Heart right ventricle (tissue), 16 donors: ENCODE data around the gene DOCK4. TPM values are rescaled to one million over a fixed set of nuclear protein-coding genes. Genes with fewer than 3 reads are reported as not detected.
A peak's percentile ranks its signal among the peaks of the same experiment; 100 is the strongest.

Experiments used
- ATAC-seq, 8 donors: fragments of 200-7000 bp; cut with Tn5 transposase; one replicate each; pipeline ENCODE4 v1.9.1; 2020; ENCODE audit warnings: mild to moderate bottlenecking in 8 of 8, moderate library complexity in 8 of 8, moderate number of reproducible peaks in 1 of 8
- DNase-seq, 2 donors: peaks; one replicate each; pipeline ENCODE4 v3.0.0-alpha.2; 2020
- H3K27ac ChIP-seq, 10 donors: fragments of 200-600 bp; sonication (generic) in 2 of 10; one replicate each; pipeline versions ENCODE4 v1.5.0 to v1.8.0; 2020 to 2022; ENCODE audit warnings: mild to moderate bottlenecking in 3 of 10
- H3K27me3 ChIP-seq, 7 donors: fragments of 200-600 bp; one replicate each; pipeline ENCODE4 v1.8.0; 2021 to 2022; ENCODE audit warnings: mild to moderate bottlenecking in 2 of 7
- H3K36me3 ChIP-seq, 9 donors: fragments of 200-600 bp; sonication (generic) in 1 of 9; one replicate each; pipeline versions ENCODE4 v1.5.0 to v1.8.0; 2020 to 2022; ENCODE audit warnings: mild to moderate bottlenecking in 2 of 9
- H3K4me1 ChIP-seq, 9 donors: fragments of 200-600 bp; sonication (generic) in 1 of 9; one replicate each; pipeline versions ENCODE4 v1.5.0 to v1.8.0; 2020 to 2022; ENCODE audit warnings: mild to moderate bottlenecking in 4 of 9
- H3K4me3 ChIP-seq, 10 donors: fragments of 200-600 bp; sonication (generic) in 2 of 10; one replicate each; pipeline versions ENCODE4 v1.5.0 to v1.8.0; 2020 to 2022; ENCODE audit warnings: mild to moderate bottlenecking in 7 of 10, moderate library complexity in 2 of 10
- H3K9me3 ChIP-seq, 11 donors: fragments of 200-600 bp in 10 of 11; sonication (generic) in 2 of 11; one replicate each; pipeline versions ENCODE4 v1.5.0 to v1.8.0; 2013 to 2022; ENCODE audit warnings: mild to moderate bottlenecking in 2 of 11, control low read depth in 1 of 11, moderate library complexity in 1 of 11
- WGBS, 2 donors: extraction: QIAGEN DNeasy Blood & Tissue Kit; methylation state at CpG; one replicate each; pipeline ENCODE4 v1.1.7; 2013; ENCODE audit warnings: inconsistent platforms in 1 of 2; 5-methylcytosine and 5-hydroxymethylcytosine counted together
- intact Hi-C, 10 donors: fragments of 100-400 bp; cut with DNase I; formaldehyde crosslinking; loops; one replicate each; pipeline versions ENCODE4 v1.11.1 to v1.14.2; 2022
- polyA plus RNA-seq, 2 donors: library from polyadenylated mRNA; stranded (reverse); fragments of 200-250 nt; gene quantifications; one replicate each; pipeline ENCODE4 v1.2.3, GENCODE V29; 2013
- total RNA-seq, 10 donors: library from RNA; stranded (reverse); fragmentation: NEBNext Ultra II Directional in 3 of 10; extraction: Animal tissue kit (Norgen Biotek cat#: 25700) in 3 of 10; gene quantifications; one replicate each; pipeline versions ENCODE4 v1.2.1 to v1.2.4, GENCODE V29; 2021 to 2023
- TF ChIP-seq, protein P1 (sequence below), 9 donors: fragments of 200-600 bp; sonication (generic) in 2 of 9; IDR thresholded peaks; one replicate each; pipeline versions ENCODE4 v1.5.0 to v1.8.0; 2021 to 2022; ENCODE audit warnings: antibody characterized with exemption in 9 of 9, mild to moderate bottlenecking in 5 of 9, moderate library complexity in 1 of 9
- donor health status: Arrhythmogenic right ventricular cardiomyopathy.
- donor health status: ischemic (EF 13 %, LVEDD 7.1; RV severe dilation, severe dysfunction).
- donor health status: healthy with polysubstance abuse.
- donor health status: DM: no; HTN: yes; CAD: no.
- donor health status: DM: no; HTN: no; CAD: no.
- donor health status: ischemic (EF 25% LVEDD 6.9; RV normal size, moderate dysfunction).
- donor health status: ischemic (EF 25% LVEDD 5.7; RV mildly dilated, moderate dysfunction).
- donor health status: healthy.
- donor health status: DM: yes; HTN: yes; CAD: no.
- donor health status: Ischemic cardiomyopathy.
- donor health status: ischemic (EF 35%, LVEDD 5.7; RV mildly dilated, moderate dysfunction).
- donor health status: nonischemic (EF 11% LVEDD 7.7; RV severe dilation, severe dysfunction).
- donor health status: DM: yes; HTN: yes; CAD: no.
- donor health status: PGD.
- donor health status: ischemic (EF 29% LVEDD 5.4; RV normal size, mild dysfunction).
- donor health status: nonischemic (EF 23%, LVEDD 6.1; RV moderate dilation, normal function).

The DOCK4 gene
- total and polyA plus RNA-seq, 12 donors: 2.6 to 26.8 (median 14.7) TPM

DNA sequence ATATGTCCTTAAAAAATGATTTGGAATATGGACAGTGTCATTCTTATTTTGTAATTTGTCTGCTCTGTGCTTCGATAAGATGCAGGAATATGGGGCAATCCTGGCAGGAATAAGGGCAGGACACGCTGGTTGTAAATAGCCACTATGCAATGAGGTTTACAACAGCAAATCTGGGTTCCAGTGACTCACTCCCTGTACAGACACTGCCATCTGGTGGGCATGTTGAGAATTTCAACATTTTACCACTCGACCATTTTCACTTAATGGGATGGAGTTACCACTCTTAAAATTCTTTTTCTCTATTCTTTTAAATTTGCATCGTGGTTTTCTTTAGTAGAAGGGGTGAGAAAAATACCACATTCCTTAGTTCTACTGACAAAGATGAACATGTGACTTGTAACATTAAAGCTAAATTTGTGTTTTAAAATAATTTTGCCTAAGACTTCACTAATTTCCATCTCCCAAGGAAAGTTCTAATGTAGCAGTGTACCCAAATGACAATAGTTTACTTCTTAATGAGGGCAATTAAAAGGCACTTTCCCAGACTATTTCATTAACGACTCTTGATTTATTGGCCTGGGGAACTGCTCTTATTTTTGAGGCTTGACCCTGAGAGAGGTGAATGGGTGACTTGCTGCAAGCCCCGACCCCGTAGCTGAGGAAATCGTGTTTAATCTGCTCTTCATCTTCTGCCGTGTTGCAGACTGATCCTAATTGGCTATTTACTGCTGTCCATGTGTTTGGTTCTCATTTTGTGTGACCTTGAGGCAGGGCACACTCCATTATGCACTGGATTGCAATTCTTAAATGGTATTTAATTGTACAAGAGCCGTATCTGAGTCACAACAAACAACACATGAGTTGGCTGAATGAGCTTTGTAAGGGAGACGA, 470.3 kb downstream of the DOCK4 start:
- peaks cover 0 to 86% (median 0%) of the 10 kb centered on the region in 9 donors for H3K36me3 ChIP-seq
- peaks cover 0 to 16% (median 11%) of the 10 kb centered on the region in 9 donors for H3K4me1 ChIP-seq
- H3K27me3 ChIP-seq: no peaks in the 10 kb centered on the region
- DNase-seq (peak in 1 of 2 donors; percentile 70), ATAC-seq (peak in 6 of 8 donors; percentile 32 to 78 (median 64))
- intact Hi-C loops: loop anchor here in 7 of 10 donors (5.0 to 10.0 kb wide), 7 partner anchors 171 to 1891 kb away; partner anchors contain the start of genes LRRN3 (in 7 of the 7) and IMMP2L (in 2 of the 7)
- no peaks in the 10 kb centered on the region for H3K9me3 ChIP-seq
- 48 to 57% methylated on average over 11 of the region's 11 CpGs for WGBS, 2 donors
- no peak overlapping the region for H3K27ac ChIP-seq
- no peak overlapping the region for H3K4me3 ChIP-seq
- TF ChIP-seq, protein P1, sequence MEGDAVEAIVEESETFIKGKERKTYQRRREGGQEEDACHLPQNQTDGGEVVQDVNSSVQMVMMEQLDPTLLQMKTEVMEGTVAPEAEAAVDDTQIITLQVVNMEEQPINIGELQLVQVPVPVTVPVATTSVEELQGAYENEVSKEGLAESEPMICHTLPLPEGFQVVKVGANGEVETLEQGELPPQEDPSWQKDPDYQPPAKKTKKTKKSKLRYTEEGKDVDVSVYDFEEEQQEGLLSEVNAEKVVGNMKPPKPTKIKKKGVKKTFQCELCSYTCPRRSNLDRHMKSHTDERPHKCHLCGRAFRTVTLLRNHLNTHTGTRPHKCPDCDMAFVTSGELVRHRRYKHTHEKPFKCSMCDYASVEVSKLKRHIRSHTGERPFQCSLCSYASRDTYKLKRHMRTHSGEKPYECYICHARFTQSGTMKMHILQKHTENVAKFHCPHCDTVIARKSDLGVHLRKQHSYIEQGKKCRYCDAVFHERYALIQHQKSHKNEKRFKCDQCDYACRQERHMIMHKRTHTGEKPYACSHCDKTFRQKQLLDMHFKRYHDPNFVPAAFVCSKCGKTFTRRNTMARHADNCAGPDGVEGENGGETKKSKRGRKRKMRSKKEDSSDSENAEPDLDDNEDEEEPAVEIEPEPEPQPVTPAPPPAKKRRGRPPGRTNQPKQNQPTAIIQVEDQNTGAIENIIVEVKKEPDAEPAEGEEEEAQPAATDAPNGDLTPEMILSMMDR (IDR thresholded peaks at IDR 0.05): peak; percentile 76 to 91 (median 89)

DNA sequence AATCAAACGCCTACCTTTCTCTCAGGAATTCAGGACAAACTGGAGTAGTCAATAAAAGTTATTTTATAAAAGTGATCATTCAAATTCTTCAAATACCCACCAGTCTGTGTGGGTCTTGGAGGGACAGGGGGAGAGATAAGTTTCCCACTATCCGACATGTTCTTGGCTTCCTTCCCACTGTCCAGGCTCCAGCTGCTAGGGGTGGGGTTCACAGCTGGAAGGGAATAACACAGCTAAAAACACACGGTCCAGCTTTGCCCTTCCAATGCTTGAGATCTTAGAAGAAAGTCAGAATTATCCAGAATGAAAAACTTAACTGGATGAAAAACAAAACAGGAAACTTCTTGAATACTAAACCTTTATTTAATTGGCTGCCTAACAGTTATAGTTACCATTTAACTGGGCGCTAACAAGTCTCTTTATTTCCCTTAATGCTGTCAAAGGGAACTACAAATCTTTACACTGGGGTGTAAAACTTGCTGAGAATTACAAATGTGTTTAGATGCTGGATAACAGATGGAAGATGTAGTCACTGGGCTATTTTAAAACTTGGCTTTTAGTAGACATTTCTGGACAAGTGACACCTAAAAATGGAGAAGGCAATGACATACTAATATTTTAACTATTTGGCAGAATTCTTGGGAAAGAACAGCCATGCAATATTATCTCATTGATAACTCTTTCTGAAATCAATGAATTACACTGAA, 471.1 kb downstream of the DOCK4 start:
- H3K4me3 ChIP-seq: no peak overlapping the region
- H3K9me3 ChIP-seq: no peaks in the 10 kb centered on the region
- DNase-seq (peak in 1 of 2 donors; percentile 32), ATAC-seq (peak in 5 of 8 donors; percentile 37 to 69 (median 47))
- WGBS, 2 donors: 51 to 54% methylated on average over 4 of the region's 4 CpGs
- TF ChIP-seq, protein P1 (IDR thresholded peaks at IDR 0.05): no peak
- peaks cover 0 to 82% (median 0%) of the 10 kb centered on the region in 9 donors for H3K36me3 ChIP-seq
- intact Hi-C loops: loop anchor here in 8 of 10 donors (5.0 to 10.0 kb wide), 7 partner anchors 170 to 1890 kb away; partner anchors contain the start of genes LRRN3 (in 8 of the 8) and IMMP2L (in 2 of the 8)
- H3K4me1 ChIP-seq: peaks cover 0 to 16% (median 11%) of the 10 kb centered on the region in 9 donors
- H3K27ac ChIP-seq: no peak overlapping the region
- H3K27me3 ChIP-seq: no peaks in the 10 kb centered on the region

DNA sequence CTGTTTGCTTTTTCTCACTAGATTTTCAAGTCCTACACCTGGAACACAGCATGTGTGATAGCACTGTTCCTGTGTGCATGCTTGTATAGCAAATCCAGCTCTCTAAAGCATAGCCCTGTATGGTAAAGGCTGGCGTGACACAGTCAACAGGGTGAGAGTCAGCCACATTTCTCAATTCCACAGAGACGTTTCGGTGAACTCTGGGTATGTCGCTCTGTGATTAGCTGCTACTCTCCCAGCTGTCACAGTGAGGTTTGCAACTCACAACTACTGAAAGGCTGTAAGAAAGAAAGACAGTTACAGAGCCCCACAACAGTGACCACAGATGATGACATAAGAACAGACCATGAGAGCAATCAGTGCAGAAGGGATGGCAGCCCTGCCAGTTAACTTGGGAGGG, 473.3 kb downstream of the DOCK4 start:
- DNase-seq (no peak), ATAC-seq (no peak)
- Histone ChIP-seq H3K36me3 (peaks cover 0 to 75% (median 4%) of the 10 kb centered on the region in 9 donors), H3K27me3 (no peaks in the 10 kb centered on the region), H3K27ac (no peak overlapping the region), H3K4me3 (no peak overlapping the region), H3K4me1 (peaks cover 0 to 16% (median 11%) of the 10 kb centered on the region in 9 donors), H3K9me3 (no peaks in the 10 kb centered on the region)
- intact Hi-C loops: loop anchor here in 7 of 10 donors (5.0 to 10.0 kb wide), 6 partner anchors 168 to 1888 kb away; partner anchors contain the start of genes LRRN3 (in 7 of the 7) and IMMP2L (in 1 of the 7)
- WGBS, 2 donors: 78 to 85% methylated on average over 4 of the region's 4 CpGs
- TF ChIP-seq, protein P1 (IDR thresholded peaks at IDR 0.05): no peak
